GM13977 (cell line): ENCODE results near the gene FRMD1.

Source experiments
- DNase-seq: peaks from one replicate; pipeline ENCODE4 v3.0.0; 2012; ENCODE audit warnings: low spot score
- CTCF ChIP-seq: IDR thresholded peaks from 2 replicates; pipeline ENCODE4 v1.5.1; 2012; ENCODE audit warnings: mild to moderate bottlenecking, control low read depth; ENCODE audit not compliant: insufficient read depth; ENCODE audit errors: extremely low read depth, missing control alignments
- in situ Hi-C: fragments of 300-500 bp; cut with MboI; formaldehyde crosslinking; loops from one replicate; pipeline ENCODE4 v1.12.0; 2022; ENCODE audit warnings: low sequenced_read_pairs, low pct_unique_long_range_greater_than_20kb, mixed read lengths, inconsistent platforms; ENCODE audit not compliant: unreplicated experiment

Gene FRMD1

GRCh38 chr6:168045141-168045691, 33.8 kb downstream of the FRMD1 start:
- no peak for TF ChIP-seq CTCF
- DNase-seq: no peak
- in situ Hi-C loops: no loop called here

GRCh38 chr6:168044521-168045130, 34.4 kb downstream of the FRMD1 start:
- TF ChIP-seq CTCF: no peak
- DNase-seq: no peak
- in situ Hi-C loops: no loop called here

- TF ChIP-seq CTCF: no peak
- DNase-seq: no peak
- in situ Hi-C loops: no loop called here
Measured at GRCh38 chr6:168043848-168044415, 35.1 kb downstream of the FRMD1 start.

GRCh38 chr6:168043193-168043847, 35.7 kb downstream of the FRMD1 start:
- no peak for TF ChIP-seq CTCF
- DNase-seq: no peak
- in situ Hi-C loops: no loop called here

- in situ Hi-C loops: no loop called here
- TF ChIP-seq CTCF: no peak
- DNase-seq: no peak
Measured at GRCh38 chr6:168042426-168043192, 36.4 kb downstream of the FRMD1 start.

- DNase-seq: no peak
- in situ Hi-C loops: no loop called here
- no peak for TF ChIP-seq CTCF
Measured at GRCh38 chr6:168041928-168042327, 37.1 kb downstream of the FRMD1 start.
